ENCODE results near the gene RALGDS.

The RALGDS gene

DNA sequence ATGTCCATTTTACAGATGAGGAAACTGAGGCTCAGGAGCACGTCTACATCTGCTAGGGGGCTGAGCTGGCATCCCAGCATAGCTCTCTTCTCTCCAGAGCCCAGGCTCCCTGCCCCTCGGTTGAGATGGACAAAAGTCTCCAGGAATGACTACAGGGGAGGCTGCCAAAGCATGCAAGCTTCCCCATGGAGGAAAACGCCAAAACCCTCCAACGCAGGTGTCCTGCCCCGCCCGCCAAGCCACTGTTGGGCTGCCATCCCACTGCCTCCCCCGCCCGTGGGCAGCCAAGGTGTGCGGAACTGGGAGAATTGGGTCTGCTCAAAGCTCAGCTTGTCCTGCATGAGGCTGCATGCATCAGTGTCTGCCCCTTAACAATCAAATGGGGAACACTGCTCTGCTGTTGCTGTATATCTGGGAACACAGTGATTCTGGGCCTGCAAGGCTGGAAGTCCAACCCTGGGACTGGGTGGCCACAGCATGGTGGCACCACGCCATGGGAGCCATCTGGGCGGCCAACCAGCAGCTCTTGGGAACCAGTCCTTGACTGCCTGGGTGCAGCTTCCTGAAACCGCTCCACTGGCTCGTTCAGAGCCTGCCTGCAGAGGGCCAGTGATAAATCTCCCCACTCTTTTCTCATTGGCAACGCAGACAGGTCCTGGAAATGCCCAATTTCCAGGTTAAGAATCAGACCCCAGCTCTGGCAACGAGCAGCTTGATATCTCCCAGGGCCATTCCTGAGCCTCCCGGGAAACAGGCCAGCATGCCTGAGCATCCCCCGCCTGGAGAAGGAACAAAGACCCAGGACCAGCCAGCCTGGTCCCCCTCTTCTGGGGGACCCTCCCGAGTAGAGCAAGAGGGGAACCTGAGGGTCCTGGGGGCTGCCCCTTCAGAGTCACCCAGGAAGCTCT, 3.5 kb downstream of the RALGDS start:
- DNase-seq, result no peak

DNA sequence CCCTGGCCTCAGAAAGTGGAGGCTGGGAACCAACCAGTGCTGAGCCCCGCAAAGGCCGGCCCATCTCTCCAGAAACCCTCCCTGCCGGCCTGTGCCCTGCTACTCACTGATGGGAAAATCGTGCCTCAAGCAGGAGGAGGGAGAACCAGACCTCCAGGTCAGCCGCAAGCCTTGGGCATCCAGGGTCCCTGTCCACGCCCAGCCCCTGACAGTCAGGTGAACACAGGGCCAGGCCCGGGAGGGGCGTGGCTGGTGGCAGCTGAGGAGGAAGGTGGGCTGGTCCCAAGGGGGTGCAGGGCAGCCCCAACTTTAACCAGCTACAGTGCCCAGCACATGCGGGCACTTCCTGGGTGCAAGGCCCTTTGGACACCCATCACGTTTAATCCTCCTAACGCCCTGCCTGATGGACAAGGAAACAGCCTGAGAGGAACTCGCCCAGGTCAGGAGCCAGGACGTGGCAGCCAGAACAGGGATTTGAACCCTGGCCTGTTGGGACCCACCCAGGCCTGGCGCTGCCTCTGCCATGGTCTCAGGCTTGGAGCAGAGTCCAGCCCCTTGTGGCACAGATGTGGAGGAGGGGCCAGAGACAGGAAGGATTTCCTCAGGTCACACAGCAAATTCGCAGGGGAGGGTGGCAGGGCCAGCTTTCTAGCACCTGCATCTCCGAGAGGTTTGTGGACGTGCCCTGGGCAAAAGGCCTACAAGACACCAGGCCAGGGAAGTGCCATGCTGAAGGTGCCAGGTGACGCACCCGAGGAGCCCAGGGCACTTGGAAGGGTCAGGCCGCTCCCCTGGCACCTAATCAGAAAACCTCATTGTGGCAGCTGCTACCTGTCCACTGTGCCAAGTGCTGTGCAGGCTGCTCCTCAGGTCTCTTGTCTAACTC, 4.5 kb downstream of the RALGDS start:
- no peak for DNase-seq

DNA sequence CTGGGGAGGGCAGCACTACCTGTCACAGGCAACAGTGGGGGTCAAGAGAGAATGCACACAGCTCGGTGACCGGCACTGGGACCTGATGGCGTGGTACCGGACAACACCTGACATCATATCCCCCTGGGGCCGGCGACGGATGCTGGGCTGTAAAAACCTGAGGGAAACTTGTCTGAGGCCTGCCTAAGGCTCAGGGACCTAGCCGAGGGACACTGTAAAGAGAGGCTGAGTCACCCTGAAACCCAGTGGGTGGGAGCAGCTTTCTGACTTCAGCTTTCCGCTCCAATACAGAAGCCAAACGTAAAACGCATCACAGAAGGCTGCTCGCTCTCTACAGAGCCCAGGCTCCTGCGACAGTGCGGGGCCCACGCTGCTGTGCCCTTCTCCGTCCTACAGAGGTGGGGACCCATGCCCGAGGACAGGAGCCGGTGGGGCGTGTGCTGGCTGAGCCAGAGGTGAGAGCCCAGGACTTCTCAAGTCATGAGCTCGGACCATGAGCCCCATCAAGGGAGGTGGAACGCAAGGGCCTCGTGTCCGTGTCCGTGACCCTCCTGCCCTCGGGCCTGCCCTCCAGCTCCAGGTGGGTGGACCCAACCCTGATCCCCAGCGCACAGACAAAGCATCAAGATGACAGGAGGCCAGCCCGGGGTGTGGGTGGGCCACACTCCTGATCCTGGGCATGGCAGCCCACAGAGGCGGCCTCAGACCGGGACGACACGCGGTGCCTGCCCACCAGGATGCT, 5.3 kb downstream of the RALGDS start:
- DNase-seq, result peak; percentile 80

DNA sequence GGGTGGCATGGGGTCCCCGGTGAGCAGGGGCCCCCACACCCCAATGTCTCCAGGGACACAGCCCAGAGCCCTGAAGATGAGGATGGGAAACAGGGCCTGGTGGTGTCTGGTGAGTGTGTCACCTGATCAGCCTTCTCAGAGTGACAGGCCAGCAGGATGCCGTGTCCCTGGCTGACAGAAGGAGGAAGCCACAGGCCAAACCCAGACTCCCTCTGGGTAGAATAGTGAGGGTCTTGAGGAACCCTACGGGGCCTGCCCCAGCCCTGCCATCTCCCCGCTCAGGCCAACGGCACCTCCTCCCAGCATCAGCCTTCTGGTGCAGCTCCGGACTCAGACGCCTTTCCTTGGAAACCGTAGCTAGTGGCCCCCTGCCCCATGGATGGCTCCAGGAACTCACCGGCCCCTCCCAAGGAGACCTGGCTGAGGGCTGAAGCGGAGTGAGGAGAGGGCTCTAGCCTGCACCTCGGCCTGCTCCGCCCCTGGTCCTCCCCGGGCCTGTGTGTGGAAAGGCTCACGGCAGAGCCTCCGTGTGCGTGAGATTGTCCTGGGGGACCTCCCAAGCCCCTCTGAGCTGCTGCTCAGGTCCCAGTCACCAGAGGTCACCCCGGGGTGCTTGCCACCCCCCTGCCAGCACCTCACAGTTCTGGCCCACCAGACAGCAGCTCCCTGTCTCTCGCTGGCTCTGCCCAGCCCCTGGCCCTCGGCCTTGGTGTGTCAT, 6.0 kb downstream of the RALGDS start:
- DNase-seq, result no peak

DNA sequence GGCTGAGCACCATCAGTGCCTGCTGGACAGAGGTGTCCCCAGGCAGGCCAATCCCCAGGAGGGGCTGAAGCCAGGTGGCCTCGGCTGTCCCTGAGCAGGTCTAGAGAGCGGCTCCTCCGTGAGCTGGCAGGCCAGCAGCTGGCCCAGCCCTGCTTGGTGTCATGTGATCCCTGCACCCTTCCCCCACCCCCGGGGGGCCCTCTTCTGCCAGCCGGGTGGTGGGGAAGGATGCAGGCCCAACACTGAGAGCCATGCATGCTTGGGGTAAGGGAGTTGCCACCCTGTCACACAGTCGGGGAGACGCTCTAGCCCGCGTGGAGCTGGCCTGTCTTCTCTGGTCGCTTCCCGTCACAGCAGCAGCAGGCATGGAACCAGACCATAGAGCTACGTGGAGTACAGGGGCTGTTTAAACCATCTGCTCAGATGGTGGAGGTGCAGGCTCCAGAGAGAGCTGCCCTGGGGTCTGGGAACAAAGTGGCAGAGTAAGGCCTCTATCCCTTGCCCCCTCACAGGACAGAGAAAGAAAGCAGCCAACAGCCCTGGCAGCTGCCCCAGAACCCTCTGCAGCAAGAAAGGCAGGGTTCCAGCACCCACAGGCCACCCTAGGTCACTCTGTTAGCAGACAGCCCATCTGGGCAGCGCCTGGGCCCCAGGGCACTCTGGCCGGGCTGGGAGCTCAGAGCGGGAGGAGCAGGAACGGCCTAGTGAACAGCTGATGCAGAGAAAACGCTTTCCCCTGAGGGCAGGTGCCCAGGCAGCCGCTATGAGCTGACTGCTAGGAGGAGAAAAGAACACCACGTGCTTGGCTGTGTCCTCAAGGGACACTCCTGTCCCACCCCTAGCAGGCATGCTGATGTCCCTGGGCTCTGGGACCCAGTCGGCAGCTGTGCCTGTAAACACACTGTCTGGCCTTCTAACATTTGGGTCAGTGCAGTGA, 6.8 kb downstream of the RALGDS start:
- DNase-seq, result no peak

DNA sequence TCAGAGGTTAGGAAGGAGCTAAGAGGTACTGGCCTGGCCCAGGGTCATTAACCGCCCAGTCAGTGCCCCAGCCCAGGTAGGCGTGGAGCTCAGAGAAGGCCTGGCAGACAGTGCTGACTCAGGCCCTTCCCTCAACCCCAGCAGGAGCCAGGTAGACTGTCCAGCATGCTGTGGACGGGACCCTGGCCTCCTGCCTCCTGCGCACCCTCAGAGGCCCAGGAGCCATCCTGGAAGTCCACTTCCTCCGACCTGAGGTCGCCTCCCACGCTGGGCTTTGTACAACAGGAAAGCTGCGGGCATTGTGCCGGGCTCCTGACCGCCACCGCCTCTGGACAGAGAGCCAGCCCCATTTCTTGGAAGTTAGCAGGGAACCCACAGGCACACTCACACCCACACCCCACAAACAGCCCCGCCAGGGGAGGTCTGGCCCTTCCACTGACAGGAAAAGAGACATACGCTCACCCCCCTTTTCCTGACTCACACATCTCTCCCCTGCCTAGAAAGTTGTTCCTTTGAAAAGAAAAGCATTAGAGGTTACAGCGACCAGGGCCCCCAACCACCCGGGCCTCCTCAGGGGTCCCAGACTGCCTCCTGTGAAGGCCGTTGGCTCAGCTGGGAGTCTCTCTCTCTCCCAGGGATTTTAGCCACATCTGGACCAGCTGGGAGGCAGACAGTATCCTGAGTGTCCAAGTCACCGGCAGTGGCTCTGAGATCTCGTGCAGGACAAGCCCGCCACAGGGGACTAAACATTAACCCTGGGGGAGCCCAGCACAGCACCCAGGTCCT, 7.7 kb downstream of the RALGDS start:
- DNase-seq, result no peak

DNA sequence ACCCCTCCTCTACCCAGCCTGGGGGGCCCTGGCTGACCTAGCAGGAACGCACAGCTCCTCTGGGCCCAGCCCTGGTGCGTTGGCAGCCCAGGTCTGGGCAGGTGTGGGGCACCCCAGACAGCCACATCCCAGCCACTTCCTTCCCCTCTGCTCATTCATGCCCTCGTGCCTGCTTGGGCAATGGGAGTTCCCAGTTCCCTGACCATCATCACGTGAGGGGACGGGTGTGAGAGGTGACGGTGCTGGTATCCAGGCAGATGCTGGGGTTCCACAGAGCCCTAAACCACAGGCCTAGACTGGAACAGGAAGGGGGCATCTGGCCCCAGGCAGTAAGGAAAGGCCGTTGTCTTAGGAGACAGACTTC, 8.4 kb downstream of the RALGDS start:
- DNase-seq, result peak; percentile 24

DNA sequence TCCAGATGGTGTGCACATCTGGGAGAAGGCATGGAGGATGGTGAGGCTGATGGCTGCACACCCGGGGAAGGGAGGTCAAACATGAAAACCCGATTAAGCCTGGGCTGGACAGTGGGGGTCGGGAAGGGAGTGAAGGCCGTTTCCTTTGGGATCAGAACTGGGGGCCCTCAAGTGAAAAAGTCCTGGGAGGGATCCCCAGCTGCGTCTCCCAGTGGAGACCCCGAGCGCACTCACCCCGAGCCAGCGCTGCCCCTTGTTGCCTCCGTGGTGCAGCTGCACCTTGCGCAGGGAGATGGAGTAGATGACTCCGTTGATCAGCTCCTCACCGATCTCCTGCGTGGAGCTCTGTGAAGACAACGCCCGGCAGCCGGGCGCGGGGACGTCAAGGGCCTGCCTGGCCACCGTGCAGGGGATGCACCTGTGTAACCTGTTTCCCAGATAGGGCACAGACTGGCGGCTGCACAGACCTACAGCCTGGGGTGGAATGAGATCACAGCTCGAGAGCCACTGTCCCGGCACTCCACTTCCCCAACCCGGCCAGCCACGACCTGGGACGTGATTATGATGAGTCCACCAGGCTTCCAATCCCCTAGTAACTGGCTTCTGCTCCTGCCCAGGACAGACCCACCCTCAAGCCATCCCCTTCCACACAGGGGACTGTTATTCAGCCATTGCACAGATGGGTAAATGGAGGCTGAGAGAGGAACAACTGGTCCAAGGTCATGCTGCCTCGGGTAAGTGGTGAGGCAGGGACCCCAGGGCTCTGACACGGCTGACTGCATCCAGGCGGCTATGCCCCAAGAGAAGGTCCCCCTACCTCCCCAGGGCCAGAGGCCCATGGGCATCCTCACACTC, 9.0 kb downstream of the RALGDS start:
- no peak for DNase-seq

DNA sequence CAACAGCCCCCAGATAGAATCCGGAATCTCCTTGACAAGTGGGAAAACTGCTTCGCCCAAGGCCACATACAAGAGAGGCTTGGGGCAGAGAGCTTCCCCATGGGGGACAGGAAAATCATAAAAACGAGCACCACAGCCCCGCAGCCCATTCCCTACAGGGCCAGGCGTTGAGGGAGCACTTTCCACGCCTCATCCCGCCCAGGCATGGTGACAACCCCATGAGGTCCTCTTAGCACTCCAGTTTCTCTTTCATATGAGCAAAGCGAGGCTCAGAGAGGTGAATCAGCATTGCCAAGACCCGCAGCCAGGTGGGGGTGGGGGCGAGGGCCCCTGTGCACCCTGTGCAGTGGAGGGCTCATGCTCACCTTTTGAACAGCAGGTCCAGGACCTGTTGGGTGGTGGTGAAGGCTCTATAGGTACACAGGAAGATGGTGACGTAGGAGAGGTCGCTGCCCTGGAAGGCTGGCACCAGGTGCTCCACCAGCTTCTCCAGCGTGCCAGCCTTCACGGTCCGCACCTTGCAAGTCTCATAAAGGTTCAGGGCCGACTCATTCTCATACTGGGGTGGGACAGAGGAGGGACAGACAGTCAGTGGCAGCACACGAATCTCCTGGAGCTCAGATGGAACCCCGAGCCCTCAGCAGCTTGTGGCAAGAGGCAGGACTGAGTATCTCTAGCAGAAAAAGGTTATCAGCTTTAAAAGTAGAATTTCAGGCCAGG, 10.9 kb downstream of the RALGDS start:
- DNase-seq, result no peak

DNA sequence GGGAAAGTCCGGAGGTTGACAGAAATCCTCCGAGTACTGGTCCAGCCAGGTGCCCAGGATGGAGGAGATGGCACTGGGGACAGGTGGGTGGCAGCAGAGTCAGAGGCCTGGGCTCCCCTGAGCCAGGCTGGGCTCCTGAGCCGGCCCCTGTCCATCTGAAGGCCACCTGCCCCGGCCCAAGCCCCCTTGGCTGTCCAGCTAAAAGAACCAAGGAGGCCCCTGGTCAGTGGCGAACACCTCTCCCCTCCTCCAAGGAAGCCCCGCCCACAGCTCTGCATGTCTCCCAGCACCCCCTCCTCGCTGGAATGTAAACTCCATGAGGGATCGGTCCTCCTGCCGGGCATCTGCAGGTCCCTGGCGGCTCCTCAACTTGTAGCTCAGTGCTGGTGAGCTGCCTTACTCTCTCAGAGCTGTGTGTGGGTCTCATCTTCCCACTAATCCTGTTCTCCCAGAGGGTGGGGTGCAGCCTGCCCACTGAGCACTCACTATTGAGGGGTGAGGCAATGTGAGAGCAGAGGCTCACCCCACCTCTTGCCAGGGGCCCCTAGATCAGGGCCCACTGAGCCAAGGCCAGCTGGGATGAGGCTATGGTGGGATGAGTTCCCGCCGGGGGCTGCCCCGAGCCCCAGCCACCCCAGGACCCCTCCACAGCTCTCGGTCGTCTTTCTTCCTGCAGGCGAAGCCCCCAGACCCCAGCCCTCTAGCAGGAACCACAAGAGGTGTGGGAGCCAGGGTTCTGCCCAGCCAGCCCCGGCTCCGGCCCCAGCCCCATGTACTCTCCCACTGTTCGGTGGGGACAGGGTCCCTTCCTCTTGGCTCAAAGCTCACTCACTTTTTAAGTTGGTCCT, 12.0 kb downstream of the RALGDS start:
- DNase-seq, result no peak

DNA sequence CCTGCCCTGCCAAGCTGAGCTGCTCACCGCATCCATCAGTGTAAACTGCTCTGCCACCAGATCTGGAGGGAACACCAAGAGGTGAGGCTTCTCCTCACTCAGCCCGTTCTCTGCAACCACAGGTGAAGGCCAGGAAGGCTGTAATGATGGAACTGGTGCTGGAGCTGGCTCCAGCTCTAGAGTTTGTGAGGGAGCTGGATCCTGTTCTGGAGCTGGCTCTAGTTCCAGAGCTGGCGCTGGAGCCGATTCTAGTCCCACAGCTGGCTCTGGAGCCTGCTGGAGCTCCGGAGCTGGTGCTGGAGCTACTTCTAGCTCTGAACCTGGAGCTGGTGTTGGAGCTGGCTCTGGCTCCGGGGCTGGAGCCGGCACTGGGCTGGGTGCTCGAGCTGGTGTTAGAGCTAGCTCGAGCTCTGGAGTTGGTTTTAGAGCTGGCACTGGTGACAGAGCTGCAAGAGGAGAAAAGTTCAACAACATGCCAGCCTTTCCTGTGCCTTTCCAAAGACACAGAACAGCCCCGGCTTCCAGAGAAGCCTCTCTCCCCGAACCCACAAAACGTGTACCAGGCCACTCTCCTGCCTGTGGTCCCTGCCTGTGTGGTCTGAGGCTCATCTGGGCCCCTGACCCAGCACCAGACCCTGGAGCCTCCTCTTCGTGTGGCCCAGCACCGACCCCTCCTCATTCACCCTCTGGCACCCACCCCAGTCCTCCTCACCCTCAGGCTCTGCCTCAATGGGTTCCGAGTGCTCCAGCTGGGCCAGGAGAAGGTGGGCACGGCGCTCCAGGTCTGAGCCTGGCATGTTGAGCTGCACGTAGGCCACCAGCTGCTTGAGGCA, 12.9 kb downstream of the RALGDS start:
- DNase-seq, result no peak

DNA sequence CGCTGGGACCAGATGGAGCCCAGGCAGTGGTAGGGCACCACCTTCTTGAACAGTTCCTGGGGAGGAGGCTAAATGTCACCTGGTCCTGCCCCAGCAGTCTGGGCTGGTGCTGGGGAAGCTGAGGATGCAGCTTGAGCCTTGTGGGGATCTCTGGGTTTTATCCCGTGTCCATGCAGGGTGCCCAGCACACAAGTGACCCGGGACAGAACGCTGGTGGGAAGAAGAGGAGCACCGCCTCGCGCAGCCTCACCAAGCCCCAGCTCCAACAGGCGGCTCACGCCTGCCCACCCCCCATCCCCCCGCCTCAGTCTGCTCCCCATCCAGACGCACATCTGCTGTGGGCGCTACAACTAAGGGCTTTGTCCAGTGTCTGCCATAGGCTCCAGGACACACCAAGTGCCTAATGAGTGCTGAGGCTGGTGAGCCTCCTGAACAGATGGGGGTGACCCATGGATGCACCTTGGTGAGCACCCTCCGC, 13.8 kb downstream of the RALGDS start:
- no peak for DNase-seq

DNA sequence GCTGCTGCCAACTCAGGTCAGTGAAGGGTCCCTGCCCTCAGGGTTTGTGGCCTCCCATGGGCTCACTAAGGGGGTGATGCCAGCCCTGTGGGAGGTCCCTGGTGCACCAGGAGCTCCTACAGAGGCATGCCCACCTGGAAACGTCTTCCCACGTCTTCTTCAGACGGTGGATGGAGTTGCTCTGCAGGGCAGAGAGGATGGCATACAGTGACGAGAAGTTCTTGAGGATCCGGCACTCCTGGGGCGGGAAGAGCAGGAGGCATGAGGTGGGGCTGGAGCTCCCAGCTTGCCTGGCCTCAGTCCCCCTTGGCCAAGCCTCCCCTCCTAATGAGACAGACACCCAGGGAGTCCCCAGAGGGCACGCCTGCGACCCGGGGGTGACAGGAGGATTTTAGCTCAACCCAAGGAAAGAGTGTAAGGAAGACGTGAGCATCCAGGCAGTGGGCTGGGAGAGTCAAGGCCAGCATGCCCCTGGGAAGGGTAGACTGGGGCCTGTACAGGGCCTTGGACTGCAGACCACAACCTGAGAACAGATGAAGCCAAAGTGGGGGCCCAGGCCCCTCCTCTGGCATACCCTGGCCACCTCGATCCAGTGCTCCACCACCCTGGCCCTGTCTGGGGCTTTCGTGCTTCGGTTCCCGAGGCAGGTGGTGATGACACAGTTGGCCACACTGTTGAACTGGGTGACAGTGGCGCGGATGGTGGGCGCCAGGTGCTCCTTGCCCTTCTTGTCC, 14.4 kb downstream of the RALGDS start:
- no peak for DNase-seq

DNA sequence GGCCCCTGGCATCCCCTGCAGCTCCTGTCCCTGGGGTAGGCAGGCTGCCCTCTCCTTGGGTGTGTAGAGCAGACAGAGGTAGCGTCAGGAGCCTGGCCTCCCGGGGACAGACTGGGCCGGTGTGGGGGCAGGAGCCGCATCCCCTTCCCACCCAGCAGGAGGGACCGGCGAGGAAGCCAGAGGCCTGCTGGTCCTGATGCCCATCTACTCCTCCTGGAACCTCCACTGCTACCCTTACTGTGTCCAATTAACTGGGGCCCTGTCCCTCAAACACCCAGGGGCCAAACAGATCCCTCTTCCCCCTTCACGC, 15.6 kb downstream of the RALGDS start:
- no peak for DNase-seq

DNA sequence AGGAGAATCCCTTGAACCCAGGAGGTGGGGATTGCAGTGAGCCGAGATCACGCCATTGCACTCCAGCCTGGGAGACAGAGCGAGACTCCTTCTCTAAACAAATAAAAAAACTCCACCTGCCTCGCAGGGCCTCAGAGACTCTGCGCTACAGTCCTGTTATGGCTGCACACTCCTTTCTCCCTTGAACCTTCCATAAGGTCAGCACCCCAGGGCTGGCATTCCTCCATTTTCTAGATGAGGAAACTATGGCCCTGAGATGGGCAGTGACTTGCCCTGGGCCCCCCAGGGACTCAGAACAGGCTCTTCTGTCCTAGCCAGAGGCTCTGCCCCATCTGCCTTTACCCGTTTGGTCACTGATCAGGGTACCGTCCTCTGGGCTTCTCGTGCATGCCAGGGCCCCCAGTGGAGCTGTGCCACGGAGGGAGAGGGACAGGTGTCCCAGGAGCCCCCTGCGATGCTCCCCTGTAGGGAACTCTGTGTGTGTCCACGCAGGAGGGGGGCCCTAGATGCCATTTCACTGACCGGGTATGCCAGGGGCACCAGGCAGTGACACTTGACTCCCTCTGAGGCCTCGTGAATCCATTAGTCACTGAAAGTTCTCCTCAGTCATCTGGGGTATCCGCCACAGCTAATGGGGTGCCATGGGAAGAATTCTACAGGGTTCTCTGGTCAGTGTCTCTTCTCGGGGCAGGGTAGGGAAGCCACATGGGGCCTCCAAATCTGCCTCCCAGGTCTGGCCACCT, 16.2 kb downstream of the RALGDS start:
- no peak for DNase-seq

All from stimulated activated naive CD4-positive, alpha-beta T cell treated with Interleukin-2 at 50 U/mL for 16 hours (primary cell).